Prostate gland (tissue), 2 donors: Measurements from ENCODE around the gene BHLHE40.

Source experiments
- POLR2AphosphoS5 ChIP-seq: sonication (generic); formaldehyde crosslinking; IDR thresholded peaks from one replicate; pipeline ENCODE4 v1.6.1; 2017; ENCODE audit warnings: antibody characterized with exemption
- TF ChIP-seq, protein P1 (sequence below), 4 experiments: fragments of 200-600 bp in 2 of 4; fragments of 450-650 bp in 2 of 4; sonication (generic) in 2 of 4; IDR thresholded peaks; 1 replicate in 3 of 4; 2 replicates in 1 of 4; pipeline ENCODE4 v1.5.1; 2016 to 2019; ENCODE audit warnings: antibody characterized with exemption in 4 of 4, mild to moderate bottlenecking in 2 of 4, moderate library complexity in 2 of 4

DNA sequence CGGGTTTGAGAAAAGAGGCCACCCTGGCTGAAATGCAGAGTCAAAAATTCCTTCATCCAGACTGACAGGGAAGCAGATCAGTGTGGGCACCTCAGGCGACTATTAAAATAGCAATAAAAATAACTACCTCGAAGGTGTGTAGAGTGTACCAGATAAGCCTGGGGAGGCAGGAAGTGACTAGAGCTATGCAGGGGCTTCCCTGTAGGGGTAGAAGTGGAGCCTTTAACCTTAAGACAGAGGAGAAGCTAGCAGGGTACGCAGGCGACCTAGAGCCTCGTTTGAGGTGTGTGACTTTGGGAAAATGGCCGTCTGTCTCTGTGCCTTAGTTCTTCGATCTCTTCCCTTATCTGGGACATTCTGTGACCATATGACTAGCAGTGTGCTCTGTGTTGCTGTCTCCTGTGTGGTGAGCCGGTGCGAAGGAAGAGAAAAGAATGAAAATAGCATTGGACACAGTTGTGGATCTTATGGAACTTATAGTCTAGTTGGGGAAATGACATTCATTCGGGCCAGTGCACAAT is 17.6 kb downstream of the BHLHE40 start:
- TF ChIP-seq, protein P1, sequence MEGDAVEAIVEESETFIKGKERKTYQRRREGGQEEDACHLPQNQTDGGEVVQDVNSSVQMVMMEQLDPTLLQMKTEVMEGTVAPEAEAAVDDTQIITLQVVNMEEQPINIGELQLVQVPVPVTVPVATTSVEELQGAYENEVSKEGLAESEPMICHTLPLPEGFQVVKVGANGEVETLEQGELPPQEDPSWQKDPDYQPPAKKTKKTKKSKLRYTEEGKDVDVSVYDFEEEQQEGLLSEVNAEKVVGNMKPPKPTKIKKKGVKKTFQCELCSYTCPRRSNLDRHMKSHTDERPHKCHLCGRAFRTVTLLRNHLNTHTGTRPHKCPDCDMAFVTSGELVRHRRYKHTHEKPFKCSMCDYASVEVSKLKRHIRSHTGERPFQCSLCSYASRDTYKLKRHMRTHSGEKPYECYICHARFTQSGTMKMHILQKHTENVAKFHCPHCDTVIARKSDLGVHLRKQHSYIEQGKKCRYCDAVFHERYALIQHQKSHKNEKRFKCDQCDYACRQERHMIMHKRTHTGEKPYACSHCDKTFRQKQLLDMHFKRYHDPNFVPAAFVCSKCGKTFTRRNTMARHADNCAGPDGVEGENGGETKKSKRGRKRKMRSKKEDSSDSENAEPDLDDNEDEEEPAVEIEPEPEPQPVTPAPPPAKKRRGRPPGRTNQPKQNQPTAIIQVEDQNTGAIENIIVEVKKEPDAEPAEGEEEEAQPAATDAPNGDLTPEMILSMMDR (IDR thresholded peaks at IDR 0.05): no peak
- peak; percentile 6 for TF ChIP-seq POLR2AphosphoS5
